ENCODE measurements around the gene TRIM32.

TRIM32 gene

DNA sequence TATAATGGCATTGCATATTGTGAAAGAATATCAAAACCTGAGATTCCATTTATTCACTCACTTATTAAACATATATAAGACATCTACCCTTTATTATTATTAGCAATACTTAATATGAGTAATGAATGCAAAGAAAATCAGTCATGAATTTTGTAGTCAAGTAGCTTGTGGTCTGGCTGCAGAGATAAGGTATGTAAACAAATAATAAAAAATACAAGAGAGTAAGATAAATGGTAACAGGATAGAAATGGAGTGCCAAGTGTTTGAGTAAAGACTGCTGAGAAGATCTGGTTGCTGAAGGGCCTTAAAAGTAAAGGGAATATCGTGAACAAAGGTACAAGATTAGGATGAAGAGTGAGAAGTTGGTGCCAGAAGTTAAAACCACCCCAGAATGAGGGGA is 18.4 kb downstream of the TRIM32 start:
- DNase-seq (ENCODE audit: low spot score): no peak

- no peak for DNase-seq (ENCODE audit: low spot score)
These were observed 19.5 kb downstream of the TRIM32 start for GRCh38 chr9:116706310-116707290.

DNA sequence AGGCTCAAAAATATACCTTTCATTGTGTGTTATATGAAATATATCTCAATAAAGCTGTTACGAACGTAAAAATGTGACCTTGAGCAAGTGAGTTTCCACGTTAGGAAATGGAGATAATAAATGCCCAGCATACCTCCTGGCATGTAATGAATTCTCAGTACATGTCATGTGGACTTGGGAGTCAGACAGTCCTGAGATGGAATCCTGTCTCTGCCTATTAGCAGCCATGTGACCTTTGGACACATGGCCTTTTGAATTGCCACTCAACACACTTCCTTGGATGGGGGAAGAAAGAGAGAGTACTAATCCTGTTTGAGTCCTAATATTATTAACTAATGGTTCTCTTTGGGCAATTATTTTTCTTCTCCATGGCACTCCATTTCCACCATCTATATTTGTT is 25.7 kb downstream of the TRIM32 start:
- no peak for DNase-seq (ENCODE audit: low spot score)

DNA sequence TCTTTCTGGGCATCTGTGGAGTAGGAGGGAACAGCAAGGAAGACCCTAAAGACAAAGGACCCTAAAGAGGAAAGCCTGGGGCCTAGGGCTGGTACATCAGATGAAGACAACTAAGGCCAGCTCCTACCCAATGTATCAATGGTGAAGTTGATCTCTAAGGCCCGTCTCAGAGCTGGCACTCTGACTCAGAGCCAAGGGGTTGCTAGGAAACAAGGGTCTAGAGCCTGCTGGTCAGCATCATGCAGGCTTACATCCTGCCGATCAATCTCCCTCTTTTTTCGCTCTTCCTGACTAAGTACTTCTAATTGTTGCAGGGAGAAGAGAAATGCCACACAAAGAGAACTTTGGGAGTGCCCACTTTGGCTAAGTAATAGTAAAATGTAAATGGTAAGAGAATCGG is 26.2 kb downstream of the TRIM32 start:
- DNase-seq (ENCODE audit: low spot score): no peak

GRCh38 chr9:116715751-116716150 is 28.6 kb downstream of the TRIM32 start:
- DNase-seq (ENCODE audit: low spot score): no peak

GRCh38 chr9:116716438-116716837 is 29.3 kb downstream of the TRIM32 start:
- no peak for DNase-seq (ENCODE audit: low spot score)

GRCh38 chr9:116717150-116717549 is 30.0 kb downstream of the TRIM32 start:
- DNase-seq (ENCODE audit: low spot score): no peak

- no peak for DNase-seq (ENCODE audit: low spot score)
These were observed 31.0 kb downstream of the TRIM32 start for GRCh38 chr9:116718111-116718510.

- DNase-seq (ENCODE audit: low spot score): no peak
These were observed 33.0 kb downstream of the TRIM32 start for GRCh38 chr9:116720111-116720510.

GRCh38 chr9:116721411-116721810 is 34.3 kb downstream of the TRIM32 start:
- DNase-seq (ENCODE audit: low spot score): no peak

DNA sequence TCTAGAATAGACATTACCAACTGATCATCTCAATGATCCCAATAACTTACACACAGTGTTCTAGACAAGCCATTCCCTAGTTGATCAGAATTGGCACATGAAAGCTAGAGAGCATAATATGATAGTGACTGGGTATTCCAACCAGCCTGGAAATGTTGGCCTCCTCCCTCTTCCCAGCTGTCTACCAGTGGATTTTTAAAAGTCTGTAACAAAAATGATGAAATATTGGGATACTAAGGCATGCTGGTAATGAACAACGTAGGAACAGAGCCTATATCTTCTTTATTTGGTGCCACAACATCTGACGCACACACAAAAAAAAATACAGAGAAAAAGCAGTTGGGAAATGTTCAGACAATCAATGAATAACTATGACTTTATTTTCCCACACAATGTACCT is 34.8 kb downstream of the TRIM32 start:
- no peak for DNase-seq (ENCODE audit: low spot score)

GRCh38 chr9:116724123-116724522 is 37.0 kb downstream of the TRIM32 start:
- no peak for DNase-seq (ENCODE audit: low spot score)

- DNase-seq (ENCODE audit: low spot score): no peak
These were observed 39.5 kb downstream of the TRIM32 start for GRCh38 chr9:116726602-116727001.

GRCh38 chr9:116733010-116733641 is 46.0 kb downstream of the TRIM32 start:
- no peak for DNase-seq (ENCODE audit: low spot score)

- DNase-seq (ENCODE audit: low spot score): no peak
These were observed 49.5 kb downstream of the TRIM32 start for GRCh38 chr9:116736399-116737151.

- peak; percentile 36 for DNase-seq (ENCODE audit: low spot score)
These were observed 50.0 kb downstream of the TRIM32 start for GRCh38 chr9:116737152-116737546.

- DNase-seq (ENCODE audit: low spot score): no peak
These were observed 54.1 kb downstream of the TRIM32 start for GRCh38 chr9:116741086-116741740.

DNA sequence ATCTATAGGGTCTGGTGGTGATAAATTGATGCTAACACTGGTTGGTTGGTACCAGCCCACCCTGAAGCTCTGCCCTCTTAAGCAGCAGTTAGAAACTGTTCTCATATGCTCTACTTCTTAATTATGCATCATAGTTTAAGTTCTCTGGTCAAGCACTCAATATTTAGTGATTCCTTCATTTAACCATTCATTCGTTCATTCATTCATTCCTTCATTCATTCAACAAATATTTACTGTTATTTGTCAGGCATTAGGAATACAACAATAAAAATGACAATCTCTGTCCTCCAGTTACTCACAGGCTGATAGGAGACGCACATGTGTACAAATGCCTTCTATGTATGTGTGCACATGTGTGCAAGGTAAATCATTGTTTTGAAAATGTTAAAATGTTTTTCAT is 54.6 kb downstream of the TRIM32 start:
- no peak for DNase-seq (ENCODE audit: low spot score)

DNA sequence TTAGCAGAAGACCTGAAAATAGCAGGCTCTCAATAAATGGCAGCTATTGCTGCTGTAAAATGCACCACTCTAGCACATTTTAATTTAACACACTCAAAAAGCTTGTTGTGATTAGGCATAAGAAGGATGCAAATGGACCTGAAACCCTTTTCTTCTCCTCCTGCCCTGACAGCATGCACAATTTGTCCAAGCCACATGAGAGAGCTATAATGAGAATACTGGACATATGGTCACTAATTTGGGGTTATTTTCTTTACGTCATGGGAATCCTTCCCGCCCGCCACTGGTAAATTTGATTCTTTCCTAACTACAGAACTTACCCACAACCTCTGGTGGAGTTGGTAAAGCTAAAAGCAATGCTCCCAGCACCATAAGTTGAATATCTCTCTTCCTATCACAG is 62.1 kb downstream of the TRIM32 start:
- no peak for DNase-seq (ENCODE audit: low spot score)

DNA sequence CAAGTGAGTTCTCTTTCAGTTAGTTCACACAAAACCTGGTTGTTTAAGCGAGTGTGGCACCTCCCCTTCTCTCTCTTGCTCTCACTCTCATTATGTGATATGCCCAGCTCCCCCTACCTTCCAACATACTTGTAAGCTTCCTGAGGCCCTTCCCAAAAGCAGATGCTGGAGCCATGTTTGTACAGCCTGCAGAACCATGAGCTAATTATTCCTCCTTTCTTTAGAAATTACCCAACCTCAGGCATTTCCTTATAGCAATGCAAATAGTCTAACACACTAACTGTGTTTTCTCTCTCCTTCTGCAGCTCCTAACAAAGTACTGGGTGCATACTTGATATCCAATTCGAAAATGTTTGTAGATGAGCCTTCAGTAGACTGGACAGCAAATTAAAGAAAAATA is 62.7 kb downstream of the TRIM32 start:
- DNase-seq (ENCODE audit: low spot score): no peak

DNA sequence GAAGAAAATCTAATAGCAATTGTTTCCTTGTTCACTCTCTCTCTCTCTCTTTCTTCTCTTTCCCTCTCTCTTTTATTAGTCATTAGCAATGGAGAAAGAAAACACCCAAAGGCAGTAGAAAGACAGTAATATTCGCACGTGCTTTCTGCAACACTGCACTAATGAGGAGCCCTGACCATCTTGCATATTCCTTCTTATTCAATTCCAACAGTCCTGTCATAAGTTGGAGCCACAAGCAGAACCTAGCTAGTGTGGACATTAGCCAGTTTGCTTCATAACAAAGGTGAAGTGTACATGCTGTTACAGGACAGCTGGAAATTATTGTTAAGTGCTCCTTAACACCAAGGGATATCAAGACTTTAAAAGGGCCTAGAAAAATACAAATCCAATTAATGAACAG is 63.4 kb downstream of the TRIM32 start:
- no peak for DNase-seq (ENCODE audit: low spot score)
